Measurements from ENCODE around the gene GLT1D1. TPM values are rescaled to one million over a fixed set of nuclear protein-coding genes. Genes with fewer than 3 reads are reported as not detected.
A peak's percentile ranks its signal among the peaks of the same experiment; 100 is the strongest.

GLT1D1 gene
- polyA plus RNA-seq, 1 donor from 2014 or later, result not detected

DNA sequence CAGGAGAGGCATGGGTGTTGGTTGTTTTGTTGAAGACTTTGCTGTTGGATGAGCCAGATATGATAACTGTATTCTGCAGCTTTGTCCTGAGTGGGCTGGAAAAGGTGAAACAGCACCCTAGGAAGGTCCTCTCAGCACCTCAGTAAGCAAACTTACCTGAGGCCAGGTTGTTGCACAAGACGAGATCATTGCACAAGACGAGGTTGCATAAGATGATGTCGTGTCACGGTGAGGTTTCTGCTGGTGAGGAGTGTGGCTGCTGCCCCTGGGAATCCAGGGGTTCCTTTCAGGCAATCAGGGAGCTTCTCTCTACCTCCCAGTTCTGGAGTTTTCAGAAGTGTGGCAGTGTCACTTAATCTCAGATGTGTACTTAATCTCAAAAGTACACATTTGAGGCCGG is 85.6 kb downstream of the GLT1D1 start:
- Mint-ChIP-seq H3K4me1 (no peaks in the 10 kb centered on the region), H3K9me3 (peaks cover 0 to 5% (median 0%) of the 10 kb centered on the region in 3 donors), H3K36me3 (no peaks in the 10 kb centered on the region), H3K4me3 (no peak overlapping the region), H3K27me3 (peaks cover 4% of the 10 kb centered on the region), H3K27ac (no peak overlapping the region)

DNA sequence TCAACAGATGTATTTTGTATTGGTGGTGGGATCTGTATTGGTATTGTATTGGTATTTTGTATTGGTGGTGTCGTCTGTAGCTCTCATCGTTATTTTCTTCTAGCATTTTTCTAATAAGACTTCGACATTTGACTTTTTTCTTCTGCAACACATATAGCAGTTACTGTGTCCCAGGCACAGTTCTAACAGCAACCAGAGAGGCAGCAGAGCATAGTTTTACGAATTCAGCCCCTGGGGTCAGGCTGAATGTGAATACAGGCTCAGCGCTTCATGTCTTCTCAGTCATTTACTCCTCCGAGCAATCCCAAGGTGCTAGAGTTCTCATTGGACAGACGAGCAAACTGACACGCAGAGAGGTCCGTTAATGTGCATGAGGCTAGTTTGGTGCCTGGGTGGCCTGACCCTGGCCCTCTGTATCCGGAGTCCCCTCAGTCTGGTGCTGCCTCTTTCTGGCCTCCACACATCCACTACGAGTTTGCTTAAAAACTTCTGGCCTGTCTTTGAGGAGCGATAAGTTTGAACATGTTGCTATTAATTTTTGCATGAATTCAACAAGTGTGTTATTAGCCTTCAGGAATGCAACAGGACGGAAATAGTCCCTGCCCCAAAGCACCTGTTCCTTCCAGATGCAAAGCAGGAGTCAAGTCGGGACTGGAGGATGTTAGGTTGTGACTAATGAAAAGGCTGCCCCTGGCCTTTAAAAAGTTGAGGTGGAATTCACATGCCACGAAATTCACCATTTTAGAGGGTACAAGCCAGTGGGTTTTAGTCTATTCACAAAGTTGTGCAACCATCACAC is 87.0 kb downstream of the GLT1D1 start:
- Mint-ChIP-seq H3K9me3 (peaks cover 0 to 5% (median 0%) of the 10 kb centered on the region in 3 donors), H3K36me3 (no peaks in the 10 kb centered on the region), H3K4me1 (no peaks in the 10 kb centered on the region), H3K27ac (no peak overlapping the region), H3K27me3 (peaks cover 4% of the 10 kb centered on the region), H3K4me3 (no peak overlapping the region)

DNA sequence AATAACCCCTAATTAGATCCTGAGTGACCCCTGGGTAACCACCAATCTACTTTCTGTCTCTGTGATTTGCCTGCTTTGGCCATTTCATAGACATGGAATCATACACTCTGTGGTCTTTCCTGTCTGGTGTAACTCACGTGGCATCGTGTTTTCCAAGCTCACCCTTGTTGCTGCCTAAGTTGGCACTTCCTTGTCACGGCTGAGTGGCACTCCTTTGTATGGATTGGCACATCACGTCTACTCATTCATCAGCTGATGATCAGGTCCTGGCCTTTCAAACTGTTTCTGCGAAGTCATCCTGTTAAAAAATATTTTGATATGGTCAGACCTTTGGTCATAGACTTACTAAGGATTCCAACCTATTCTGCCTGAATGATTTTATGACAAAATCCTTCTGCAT is 87.7 kb downstream of the GLT1D1 start:
- Mint-ChIP-seq H3K4me3 (no peak overlapping the region), H3K36me3 (no peaks in the 10 kb centered on the region), H3K27ac (no peak overlapping the region), H3K9me3 (peaks cover 0 to 5% (median 0%) of the 10 kb centered on the region in 3 donors), H3K27me3 (peaks cover 4% of the 10 kb centered on the region), H3K4me1 (no peaks in the 10 kb centered on the region)

DNA sequence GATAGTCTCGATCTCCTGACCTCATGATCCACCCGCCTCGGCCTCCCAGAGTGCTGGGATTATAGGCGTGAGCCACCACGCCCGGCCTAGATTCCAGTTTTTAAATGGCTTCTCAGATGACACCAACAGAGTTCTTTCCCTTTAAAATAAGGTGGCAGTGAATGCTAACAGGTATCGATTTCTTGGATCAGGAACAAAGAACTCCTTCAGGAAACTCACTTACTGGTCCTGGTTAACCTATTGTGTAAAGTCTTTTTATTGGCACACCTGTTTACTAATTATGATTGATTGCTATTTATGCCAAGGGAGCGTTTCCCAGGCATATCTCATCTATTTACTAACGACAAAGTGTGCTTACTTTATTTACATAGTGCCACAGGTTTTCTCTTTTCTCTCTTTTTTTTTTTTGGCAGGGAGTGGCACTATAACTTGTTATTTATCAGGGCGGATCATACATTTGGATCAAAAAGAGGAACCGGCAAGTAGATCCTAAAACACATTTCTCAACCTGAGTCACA is 89.7 kb downstream of the GLT1D1 start:
- no peak overlapping the region for H3K27ac Mint-ChIP-seq
- no peaks in the 10 kb centered on the region for H3K4me1 Mint-ChIP-seq
- H3K4me3 Mint-ChIP-seq, result no peak overlapping the region
- H3K36me3 Mint-ChIP-seq, result no peaks in the 10 kb centered on the region
- H3K27me3 Mint-ChIP-seq, result peaks cover 1% of the 10 kb centered on the region
- H3K9me3 Mint-ChIP-seq, result no peaks in the 10 kb centered on the region

DNA sequence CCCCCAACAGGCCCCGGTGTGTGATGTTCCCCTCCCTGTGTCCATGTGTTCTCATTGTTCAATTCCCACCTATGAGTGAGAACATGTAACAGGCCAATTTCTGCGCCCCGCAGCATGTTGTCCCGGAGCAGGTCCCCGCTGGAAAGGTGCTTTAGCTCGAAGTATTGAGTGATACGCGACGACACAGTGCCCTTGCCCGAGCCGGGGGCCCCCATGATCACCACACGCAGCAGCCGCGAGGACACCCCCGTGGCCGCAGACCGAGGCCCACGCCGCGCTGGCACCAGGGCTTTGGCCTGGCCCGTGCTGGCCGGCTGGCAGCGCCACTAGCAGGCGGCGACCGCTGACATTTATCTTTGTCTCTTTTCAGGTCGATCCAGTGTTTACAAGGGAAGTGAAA is 91.7 kb downstream of the GLT1D1 start:
- no peak overlapping the region for H3K4me3 Mint-ChIP-seq
- H3K4me1 Mint-ChIP-seq, result no peaks in the 10 kb centered on the region
- peaks cover under 1% of the 10 kb centered on the region for H3K36me3 Mint-ChIP-seq
- H3K27ac Mint-ChIP-seq, result no peak overlapping the region
- no peaks in the 10 kb centered on the region for H3K9me3 Mint-ChIP-seq
- peaks cover 1% of the 10 kb centered on the region for H3K27me3 Mint-ChIP-seq

DNA sequence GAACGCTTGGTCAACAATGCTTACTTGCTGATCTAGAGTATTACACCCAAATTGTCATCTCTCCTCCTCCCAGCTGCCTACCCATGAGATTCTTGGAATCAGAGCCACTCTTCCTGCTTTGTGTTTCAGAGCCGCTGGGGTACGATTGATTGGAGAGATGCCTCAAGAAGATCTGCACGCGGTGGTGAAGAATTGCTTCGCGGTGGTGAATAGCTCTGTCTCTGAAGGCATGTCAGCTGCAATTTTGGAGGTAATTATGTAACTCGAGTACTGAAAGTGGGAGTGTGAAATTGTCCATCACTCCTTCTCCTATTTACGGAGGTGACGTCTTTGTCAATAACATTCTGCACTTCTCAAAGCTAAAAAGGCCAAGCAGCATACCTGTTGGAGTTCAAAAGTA is 93.9 kb downstream of the GLT1D1 start:
- Mint-ChIP-seq H3K27me3 (peaks cover 2% of the 10 kb centered on the region), H3K9me3 (no peaks in the 10 kb centered on the region), H3K27ac (no peak overlapping the region), H3K4me1 (no peaks in the 10 kb centered on the region), H3K4me3 (no peak overlapping the region), H3K36me3 (peaks cover 3% of the 10 kb centered on the region)

DNA sequence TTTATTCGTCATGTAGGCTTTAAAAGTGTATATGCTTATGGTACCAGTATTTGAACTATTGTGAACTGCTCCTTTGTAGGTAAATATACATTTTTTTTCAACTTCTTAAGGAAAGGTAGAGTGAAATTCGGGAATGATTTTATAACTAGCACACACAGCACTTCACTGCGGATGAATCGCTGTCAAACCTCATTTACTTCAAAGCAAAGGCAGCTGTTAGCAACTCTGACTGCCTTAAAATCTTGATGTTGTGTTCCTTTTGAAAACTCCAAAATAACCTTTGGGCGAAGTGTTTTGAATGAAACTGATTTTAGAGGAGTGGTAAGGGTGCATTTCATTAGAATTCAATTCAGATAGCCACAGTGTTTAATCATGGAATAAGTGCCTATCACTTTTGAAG is 95.8 kb downstream of the GLT1D1 start:
- no peak overlapping the region for H3K27ac Mint-ChIP-seq
- H3K36me3 Mint-ChIP-seq, result peaks cover 3% of the 10 kb centered on the region
- H3K9me3 Mint-ChIP-seq, result no peaks in the 10 kb centered on the region
- peaks cover 2% of the 10 kb centered on the region for H3K27me3 Mint-ChIP-seq
- no peaks in the 10 kb centered on the region for H3K4me1 Mint-ChIP-seq
- H3K4me3 Mint-ChIP-seq, result no peak overlapping the region

DNA sequence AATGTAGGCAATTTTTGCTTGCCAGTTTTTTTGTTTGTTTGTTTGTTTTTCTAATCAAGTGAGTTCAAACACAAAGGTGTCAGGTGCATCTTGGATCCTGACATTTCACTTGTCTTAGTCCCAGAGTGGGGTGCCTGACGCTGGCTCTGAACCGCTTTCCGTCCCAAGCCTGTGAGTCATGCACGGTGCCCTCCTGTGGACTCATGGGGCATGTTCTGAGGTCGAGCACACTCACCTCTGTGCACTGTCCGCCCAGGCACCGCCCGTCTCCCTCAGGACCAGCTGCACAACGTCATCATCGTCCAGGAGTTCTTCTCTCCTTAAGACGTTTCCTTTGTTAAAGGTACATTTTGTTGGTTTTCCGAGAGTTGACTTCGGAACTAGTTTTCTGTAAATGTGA is 98.2 kb downstream of the GLT1D1 start:
- H3K27ac Mint-ChIP-seq, result no peak overlapping the region
- H3K4me1 Mint-ChIP-seq, result no peaks in the 10 kb centered on the region
- H3K9me3 Mint-ChIP-seq, result no peaks in the 10 kb centered on the region
- peaks cover 3% of the 10 kb centered on the region for H3K36me3 Mint-ChIP-seq
- no peak overlapping the region for H3K4me3 Mint-ChIP-seq
- H3K27me3 Mint-ChIP-seq, result peaks cover 2% of the 10 kb centered on the region

DNA sequence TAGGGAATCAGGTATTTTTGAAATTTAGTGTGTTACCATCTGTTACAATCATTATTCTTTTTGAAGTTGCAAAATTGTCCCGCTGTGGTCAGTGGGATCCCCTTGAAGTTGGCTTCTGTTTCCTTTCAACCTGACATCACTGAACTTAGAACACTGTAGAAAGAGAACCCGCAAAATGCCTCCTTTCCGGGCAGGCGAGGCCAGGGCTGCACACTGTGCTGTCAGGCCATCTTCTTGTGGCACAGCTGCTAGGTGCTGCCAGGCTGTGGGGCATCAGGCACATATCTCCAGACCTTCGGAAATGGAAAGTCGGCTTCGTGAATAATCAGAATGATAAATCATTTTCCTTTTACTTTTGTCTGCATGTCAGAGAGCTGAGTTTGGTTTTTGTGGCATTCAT is 103.5 kb downstream of the GLT1D1 start:
- H3K4me3 Mint-ChIP-seq, result no peak overlapping the region
- peak overlapping the region in 1 of 3 donors; percentile 86 for H3K27ac Mint-ChIP-seq
- H3K9me3 Mint-ChIP-seq, result peaks cover 0 to 4% (median 0%) of the 10 kb centered on the region in 3 donors
- no peaks in the 10 kb centered on the region for H3K36me3 Mint-ChIP-seq
- no peaks in the 10 kb centered on the region for H3K4me1 Mint-ChIP-seq
- peaks cover 11% of the 10 kb centered on the region for H3K27me3 Mint-ChIP-seq

DNA sequence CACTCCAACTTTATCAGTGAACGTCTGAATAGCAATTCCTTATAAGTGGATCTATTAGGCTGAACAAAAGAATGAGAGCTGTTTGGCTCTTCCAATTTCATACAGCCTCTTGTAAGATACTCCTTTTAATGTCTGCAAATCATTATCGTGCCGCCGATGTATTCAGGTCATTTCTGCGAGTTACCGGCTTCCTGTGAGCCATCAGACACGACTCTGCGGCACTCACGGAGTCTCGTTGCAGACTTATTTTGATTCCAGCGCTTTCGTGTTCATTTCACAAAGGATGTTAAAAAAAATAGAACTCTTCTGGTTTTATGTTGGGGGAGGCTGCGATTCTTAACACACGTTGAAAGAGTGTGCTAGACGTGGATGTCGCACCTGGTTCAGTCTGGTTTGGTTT is 106.6 kb downstream of the GLT1D1 start:
- Mint-ChIP-seq H3K4me3 (no peak overlapping the region), H3K27me3 (peaks cover 11% of the 10 kb centered on the region)

DNA sequence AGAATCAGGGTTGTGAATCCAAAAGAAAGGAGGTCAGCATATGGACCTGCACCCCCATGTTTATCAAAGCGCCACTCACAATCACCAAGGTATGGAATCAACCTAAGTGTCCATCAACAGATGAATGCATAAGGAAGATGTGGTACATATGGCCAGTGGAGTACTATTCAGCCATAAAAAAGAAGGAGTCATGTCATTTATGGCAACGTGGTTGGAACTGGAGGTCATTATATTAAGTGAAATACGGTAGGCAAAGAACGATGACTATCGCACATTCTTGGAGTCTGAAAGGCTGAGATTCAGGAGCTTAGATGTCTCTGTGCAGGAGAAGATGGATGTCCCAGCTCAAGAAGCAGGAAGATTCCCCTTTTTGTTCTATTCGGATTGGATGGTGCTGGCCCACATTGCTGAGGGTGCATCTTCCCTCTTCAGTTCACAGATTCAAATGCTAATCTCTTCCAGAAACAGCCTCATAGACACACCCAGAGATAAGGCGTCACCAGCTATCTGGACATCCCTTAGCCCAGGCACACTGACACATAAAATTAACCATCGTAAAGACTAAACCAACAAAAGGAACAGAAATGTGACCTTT is 108.1 kb downstream of the GLT1D1 start:
- Mint-ChIP-seq H3K27ac (no peak overlapping the region), H3K36me3 (peaks cover 3% of the 10 kb centered on the region), H3K27me3 (peaks cover 11% of the 10 kb centered on the region), H3K4me1 (peaks cover 0 to 1% (median 0%) of the 10 kb centered on the region in 3 donors), H3K9me3 (peaks cover 5 to 12% (median 8%) of the 10 kb centered on the region in 3 donors), H3K4me3 (no peak overlapping the region)

More for the DNA sequence above, 106.6 kb downstream of the GLT1D1 start:
- Mint-ChIP-seq H3K36me3 (peaks cover 3% of the 10 kb centered on the region), H3K4me1 (no peaks in the 10 kb centered on the region), H3K9me3 (peaks cover 5 to 9% (median 7%) of the 10 kb centered on the region in 3 donors), H3K27ac (no peak overlapping the region)

DNA sequence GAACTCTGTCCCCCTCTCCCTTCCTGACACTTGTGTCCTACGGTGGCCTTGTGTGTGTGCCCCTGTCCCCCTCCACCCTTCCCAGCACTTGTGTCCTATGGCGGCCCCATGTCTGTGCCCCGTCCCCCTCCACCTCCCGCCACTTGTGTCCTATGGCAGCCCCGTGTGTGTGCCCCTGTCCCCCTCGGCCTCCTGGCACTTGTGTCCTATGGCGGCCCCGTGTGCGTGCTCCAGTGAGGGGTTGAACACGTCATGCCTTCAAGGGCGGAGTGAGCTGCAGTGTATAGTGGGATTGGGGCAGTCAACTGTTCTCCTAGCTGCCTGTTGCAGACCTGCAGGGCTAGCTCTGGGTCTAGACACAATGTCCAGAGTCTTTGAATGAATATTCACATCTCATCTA is 108.7 kb downstream of the GLT1D1 start:
- H3K36me3 Mint-ChIP-seq, result peaks cover 3% of the 10 kb centered on the region
- H3K27ac Mint-ChIP-seq, result no peak overlapping the region
- peaks cover 0 to 1% (median 0%) of the 10 kb centered on the region in 3 donors for H3K4me1 Mint-ChIP-seq
- no peak overlapping the region for H3K4me3 Mint-ChIP-seq
- peaks cover 7% of the 10 kb centered on the region for H3K27me3 Mint-ChIP-seq
- H3K9me3 Mint-ChIP-seq, result peaks cover 5 to 12% (median 8%) of the 10 kb centered on the region in 3 donors

DNA sequence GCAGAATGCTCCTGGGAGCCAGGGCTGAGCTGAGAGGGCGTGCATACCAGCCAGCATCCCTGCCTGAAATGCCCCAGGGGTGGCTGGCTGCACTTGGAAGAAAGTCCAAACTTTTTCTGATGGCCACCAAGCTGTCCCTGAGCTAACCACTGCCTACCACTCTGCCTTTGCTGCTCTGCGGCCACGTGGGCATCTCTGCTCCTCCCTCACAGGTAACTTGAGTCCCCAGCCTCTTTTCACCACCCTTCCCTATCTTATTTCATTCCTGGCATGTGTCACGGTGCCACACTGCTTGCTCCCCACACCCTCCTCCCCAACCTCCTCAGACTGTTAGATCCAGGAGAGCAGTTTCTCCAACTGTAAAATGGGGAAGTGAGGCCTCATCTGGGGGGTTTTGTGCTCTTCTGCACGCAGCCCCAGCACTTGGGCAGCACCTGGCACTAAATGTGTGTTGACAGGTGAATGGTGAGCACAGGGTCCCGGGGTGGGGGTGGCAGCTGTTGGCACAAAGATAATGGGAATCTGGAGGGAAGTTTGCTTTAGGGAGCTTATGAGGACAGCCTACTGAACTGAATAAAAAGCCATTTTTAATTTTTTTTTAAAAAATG is 113.0 kb downstream of the GLT1D1 start:
- H3K9me3 Mint-ChIP-seq, result peaks cover 5 to 11% (median 8%) of the 10 kb centered on the region in 3 donors

DNA sequence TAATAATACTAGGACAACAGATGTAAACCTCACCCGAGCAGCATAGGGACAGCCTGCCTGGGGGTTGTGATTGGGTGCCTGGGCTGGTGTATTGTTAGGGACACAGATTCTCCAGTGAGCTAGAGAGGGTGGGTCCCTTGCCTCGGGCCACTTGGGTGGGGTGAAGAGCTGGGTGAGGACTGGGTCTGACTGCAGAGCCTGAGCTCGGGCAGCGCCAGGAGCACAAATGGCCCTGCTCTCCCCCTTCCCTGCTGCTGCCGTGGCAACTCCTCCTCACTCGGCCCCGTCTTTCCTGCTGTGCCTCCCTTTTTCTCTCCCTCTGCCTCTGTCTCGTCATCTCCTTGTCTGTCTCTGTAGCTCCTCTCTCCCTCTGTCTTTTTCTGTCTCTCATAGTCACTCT is 115.4 kb downstream of the GLT1D1 start:
- peaks cover 3 to 16% (median 10%) of the 10 kb centered on the region in 3 donors for H3K4me1 Mint-ChIP-seq
- H3K27ac Mint-ChIP-seq, result no peak overlapping the region
- peaks cover 5 to 8% (median 7%) of the 10 kb centered on the region in 3 donors for H3K9me3 Mint-ChIP-seq
- no peak overlapping the region for H3K4me3 Mint-ChIP-seq
- H3K27me3 Mint-ChIP-seq, result peaks cover 24% of the 10 kb centered on the region
- peaks cover 1% of the 10 kb centered on the region for H3K36me3 Mint-ChIP-seq

More for the DNA sequence above, 113.0 kb downstream of the GLT1D1 start:
- Mint-ChIP-seq H3K27me3 (peaks cover 12% of the 10 kb centered on the region), H3K4me3 (no peak overlapping the region), H3K4me1 (peaks cover 3 to 5% (median 4%) of the 10 kb centered on the region in 3 donors), H3K36me3 (peaks cover 3% of the 10 kb centered on the region), H3K27ac (peak overlapping the region in 1 of 3 donors; percentile 25)

DNA sequence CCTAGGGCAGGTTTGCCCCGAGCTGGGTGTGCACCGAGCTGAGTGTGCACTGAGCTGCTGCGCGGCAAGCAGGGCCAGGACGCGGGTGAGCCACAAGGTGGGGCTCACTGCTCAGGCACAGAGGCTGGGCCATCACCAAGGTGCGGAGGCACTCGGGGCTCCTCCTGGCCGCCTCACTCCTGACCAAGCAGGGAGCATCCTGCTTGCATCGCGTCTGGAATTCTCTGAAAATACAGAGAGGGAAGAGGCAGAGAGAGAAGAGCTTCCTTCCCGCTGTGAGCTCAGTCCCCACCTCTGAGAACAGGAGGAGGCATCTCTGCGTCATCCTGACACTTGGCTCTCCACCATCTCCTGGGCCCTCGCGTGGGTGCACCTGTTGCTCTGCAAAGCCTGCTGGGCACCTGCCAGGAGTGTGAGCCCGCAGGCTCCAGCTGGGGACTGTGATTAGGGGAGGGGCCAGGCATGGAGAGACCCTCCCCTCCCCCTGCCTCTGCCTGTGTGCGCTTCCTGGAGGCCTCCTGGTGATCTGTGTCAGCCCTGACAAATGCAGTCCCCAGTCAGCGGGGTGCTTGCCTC is 116.3 kb downstream of the GLT1D1 start:
- peaks cover 30% of the 10 kb centered on the region for H3K27me3 Mint-ChIP-seq
- H3K36me3 Mint-ChIP-seq, result peaks cover 1% of the 10 kb centered on the region
- peaks cover 3 to 16% (median 10%) of the 10 kb centered on the region in 3 donors for H3K4me1 Mint-ChIP-seq
- H3K27ac Mint-ChIP-seq, result no peak overlapping the region
- H3K4me3 Mint-ChIP-seq, result peak overlapping the region in 1 of 4 donors; percentile 59
- peaks cover 4 to 6% (median 4%) of the 10 kb centered on the region in 3 donors for H3K9me3 Mint-ChIP-seq
